GM18858 (cell line): Measurements from ENCODE around the gene TNFRSF17.
A peak's percentile ranks its signal among the peaks of the same experiment; 100 is the strongest.

Source experiments
- ATAC-seq: cut with Tn5 transposase; IDR thresholded peaks from one replicate; pipeline ENCODE4 v1.9.1; 2021; ENCODE audit not compliant: unreplicated experiment

Gene TNFRSF17

GRCh38 chr16:11968577-11968976, 3.6 kb downstream of the TNFRSF17 start:
- no peak for ATAC-seq

- peak; percentile 47 for ATAC-seq
Observed at GRCh38 chr16:11970292-11970691, 5.3 kb downstream of the TNFRSF17 start.

- no peak for ATAC-seq
Observed at GRCh38 chr16:11972128-11972527, 7.1 kb downstream of the TNFRSF17 start.

- no peak for ATAC-seq
Observed at GRCh38 chr16:11973070-11973469, 8.1 kb downstream of the TNFRSF17 start.

- ATAC-seq = no peak
Observed at GRCh38 chr16:11976850-11977375, 11.9 kb downstream of the TNFRSF17 start.

- no peak for ATAC-seq
Observed at GRCh38 chr16:11977376-11978041, 12.5 kb downstream of the TNFRSF17 start.

GRCh38 chr16:11978080-11978479, 13.1 kb downstream of the TNFRSF17 start:
- ATAC-seq = no peak

GRCh38 chr16:11979013-11979672, 14.1 kb downstream of the TNFRSF17 start:
- ATAC-seq = no peak

- ATAC-seq = peak; percentile 39
Observed at GRCh38 chr16:11980136-11980844, 15.3 kb downstream of the TNFRSF17 start.

GRCh38 chr16:11985250-11985649, 20.2 kb downstream of the TNFRSF17 start:
- ATAC-seq = no peak

- no peak for ATAC-seq
Observed at GRCh38 chr16:11986521-11987057, 21.6 kb downstream of the TNFRSF17 start.

- ATAC-seq = no peak
Observed at GRCh38 chr16:11988258-11988978, 23.4 kb downstream of the TNFRSF17 start.

- no peak for ATAC-seq
Observed at GRCh38 chr16:11990702-11991390, 25.8 kb downstream of the TNFRSF17 start.

- no peak for ATAC-seq
Observed at GRCh38 chr16:11992008-11992584, 27.1 kb downstream of the TNFRSF17 start.

- no peak for ATAC-seq
Observed at GRCh38 chr16:11992586-11993524, 27.8 kb downstream of the TNFRSF17 start.

GRCh38 chr16:11994143-11995119, 29.4 kb downstream of the TNFRSF17 start:
- ATAC-seq = no peak

GRCh38 chr16:11996433-11997330, 31.7 kb downstream of the TNFRSF17 start:
- no peak for ATAC-seq
